GM21737 (cell line): ENCODE measurements around the gene NEDD1.

ENCODE experiments used
- ATAC-seq: cut with Tn5 transposase; IDR thresholded peaks from one replicate; pipeline ENCODE4 v1.9.1; 2021; ENCODE audit warnings: mild to moderate bottlenecking, moderate library complexity; ENCODE audit not compliant: unreplicated experiment

NEDD1 gene

GRCh38 chr12:97003276-97003675, 96.2 kb downstream of the NEDD1 start:
- ATAC-seq = no peak
